Measurements from ENCODE around the gene LYPD3.
A peak's percentile ranks its signal among the peaks of the same experiment; 100 is the strongest.
"Not testable (repeated sequence)": the region's sequence is repeated elsewhere in the genome, so short reads cannot be mapped to it uniquely, and the experiment has no call there.

Gene LYPD3

GRCh38 chr19:43465468-43466120 lies at the start of gene LYPD3:
Gene LYPD3 (minus strand): TSS chr19:43465608. CDS start chr19:43465571, 37 bp downstream.
- DNase-seq = no peak

- DNase-seq = not testable (repeated sequence)
Observed at GRCh38 chr19:43512399-43512798, 47.0 kb upstream of the LYPD3 start.

- DNase-seq = no peak
Observed at GRCh38 chr19:43511324-43511723, 45.9 kb upstream of the LYPD3 start.

- DNase-seq = no peak
Observed at GRCh38 chr19:43510713-43511112, 45.3 kb upstream of the LYPD3 start.

- no peak for DNase-seq
Observed at GRCh38 chr19:43507880-43508279, 42.5 kb upstream of the LYPD3 start.

- no peak for DNase-seq
Observed at GRCh38 chr19:43506629-43507028, 41.2 kb upstream of the LYPD3 start.

GRCh38 chr19:43505941-43506340 lies 40.5 kb upstream of the LYPD3 start:
- DNase-seq = no peak

DNA sequence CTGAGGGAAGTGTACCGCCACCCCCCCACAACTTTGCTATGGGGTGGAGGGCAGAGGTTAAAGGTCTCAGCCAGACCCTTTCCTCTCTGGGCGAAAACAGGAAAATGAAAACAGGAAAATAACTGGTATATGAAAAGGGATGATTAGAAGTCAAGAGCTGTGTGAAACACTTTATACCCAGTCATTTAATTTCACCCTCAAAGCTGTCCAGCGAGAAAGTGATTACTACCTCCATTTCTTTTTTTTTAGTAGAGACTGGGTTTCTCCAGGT lies 39.7 kb upstream of the LYPD3 start:
- DNase-seq = no peak

- DNase-seq = peak; percentile 59
Observed at GRCh38 chr19:43504426-43505185, 39.2 kb upstream of the LYPD3 start, which contains the start of gene PHLDB3. Gene PHLDB3 (minus strand): TSS chr19:43504746. CDS start chr19:43504118, 628 bp downstream.

DNA sequence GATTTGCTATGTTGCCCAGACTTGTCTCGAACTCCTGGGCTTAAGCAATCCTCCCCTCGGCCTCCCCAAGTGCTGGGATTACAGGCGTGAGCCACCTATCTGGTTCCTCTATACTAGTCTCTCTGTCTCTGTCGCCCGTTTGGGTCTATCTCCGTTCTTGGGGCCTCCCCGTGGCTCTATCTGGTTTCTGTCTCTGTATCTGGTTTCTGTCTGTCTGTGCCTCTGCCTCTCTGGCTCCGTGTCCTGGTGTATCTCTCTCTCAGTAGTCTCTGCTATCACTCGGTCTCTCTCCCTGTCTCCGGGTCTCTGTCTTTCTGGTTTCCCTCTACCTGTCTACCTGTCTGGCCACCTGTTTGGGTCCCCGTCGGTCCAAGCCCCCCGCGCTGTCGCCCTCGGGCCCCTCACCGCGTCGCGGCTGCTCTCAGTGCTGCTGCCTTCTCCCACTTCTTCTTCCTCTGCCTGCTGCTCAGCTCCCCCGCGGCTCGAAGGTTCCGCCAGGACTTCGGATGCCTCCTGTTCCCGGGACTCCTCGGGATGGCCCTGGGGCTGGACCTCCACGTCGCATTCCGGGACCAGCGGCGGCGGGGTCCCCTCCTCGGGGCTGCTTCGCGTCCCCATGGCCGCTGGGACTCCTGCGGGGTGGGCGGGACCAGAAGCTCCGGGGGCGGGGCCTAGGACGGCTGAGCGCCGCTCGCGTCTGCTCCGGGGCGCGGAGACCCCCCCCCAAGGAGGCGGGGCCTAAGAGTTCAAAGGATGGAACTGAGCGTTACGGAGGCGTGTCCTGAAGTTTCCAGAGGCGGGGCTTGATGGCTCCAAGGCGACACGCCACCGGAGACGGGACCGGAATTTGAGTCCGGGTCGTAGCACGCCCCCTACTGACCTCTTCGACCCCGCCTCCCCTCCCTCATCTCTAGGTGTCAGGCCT lies 38.4 kb upstream of the LYPD3 start:
- DNase-seq = peak; percentile 100

- no peak for DNase-seq
Observed at GRCh38 chr19:43502419-43502976, 37.1 kb upstream of the LYPD3 start.

GRCh38 chr19:43501661-43502418 lies 36.4 kb upstream of the LYPD3 start:
- no peak for DNase-seq

- DNase-seq = no peak
Observed at GRCh38 chr19:43499042-43499441, 33.6 kb upstream of the LYPD3 start.

DNA sequence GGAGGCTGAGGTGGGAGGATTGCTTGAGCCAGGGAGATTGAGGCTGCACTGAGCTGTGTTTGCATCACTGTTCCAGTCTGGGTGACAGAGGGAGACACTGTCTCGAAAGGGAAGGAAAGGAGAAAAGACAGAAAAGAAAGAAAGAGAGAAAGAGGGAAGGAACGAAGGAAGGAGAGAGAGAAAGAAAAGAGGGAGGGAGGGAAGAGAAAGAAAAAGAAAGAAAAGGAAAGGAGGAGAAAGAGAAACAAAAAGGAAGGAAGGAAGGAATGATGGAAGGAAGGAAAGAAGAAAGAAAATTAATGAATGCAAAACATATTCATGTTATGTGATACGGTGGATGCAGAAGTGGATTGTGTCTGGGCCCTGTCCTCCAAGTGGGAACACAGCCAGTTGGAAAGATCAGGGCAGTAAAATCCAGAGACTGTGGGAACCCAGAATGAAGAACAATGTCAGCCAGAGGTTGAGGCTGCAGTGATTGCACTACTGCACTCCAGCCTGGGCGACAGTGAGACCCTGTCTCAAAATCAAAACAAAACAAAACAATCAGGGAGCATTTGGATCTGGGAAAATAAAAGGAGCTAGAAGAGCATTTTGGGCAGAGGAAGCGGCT lies 32.9 kb upstream of the LYPD3 start:
- no peak for DNase-seq

- no peak for DNase-seq
Observed at GRCh38 chr19:43496960-43497359, 31.6 kb upstream of the LYPD3 start.

- no peak for DNase-seq
Observed at GRCh38 chr19:43495082-43495481, 29.7 kb upstream of the LYPD3 start.

DNA sequence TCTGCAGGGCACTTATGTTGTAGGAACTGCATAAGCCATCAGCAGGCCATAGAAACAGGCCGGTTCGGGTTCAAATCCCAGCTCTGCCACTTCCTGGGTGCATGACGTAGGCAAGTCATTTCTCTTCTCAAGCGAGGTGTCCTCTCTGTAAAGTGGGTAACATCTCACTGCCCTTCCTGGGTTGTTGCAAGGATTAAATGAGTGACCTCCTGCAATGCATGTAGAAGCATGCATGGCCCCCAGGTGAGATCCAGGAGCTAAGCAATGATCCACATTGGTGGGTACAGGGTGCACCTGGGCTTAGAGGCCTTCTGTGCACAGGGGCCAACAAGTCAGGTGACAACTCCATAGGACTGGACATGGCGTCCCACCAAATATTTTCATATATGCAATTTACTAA lies 25.4 kb upstream of the LYPD3 start:
- no peak for DNase-seq

DNA sequence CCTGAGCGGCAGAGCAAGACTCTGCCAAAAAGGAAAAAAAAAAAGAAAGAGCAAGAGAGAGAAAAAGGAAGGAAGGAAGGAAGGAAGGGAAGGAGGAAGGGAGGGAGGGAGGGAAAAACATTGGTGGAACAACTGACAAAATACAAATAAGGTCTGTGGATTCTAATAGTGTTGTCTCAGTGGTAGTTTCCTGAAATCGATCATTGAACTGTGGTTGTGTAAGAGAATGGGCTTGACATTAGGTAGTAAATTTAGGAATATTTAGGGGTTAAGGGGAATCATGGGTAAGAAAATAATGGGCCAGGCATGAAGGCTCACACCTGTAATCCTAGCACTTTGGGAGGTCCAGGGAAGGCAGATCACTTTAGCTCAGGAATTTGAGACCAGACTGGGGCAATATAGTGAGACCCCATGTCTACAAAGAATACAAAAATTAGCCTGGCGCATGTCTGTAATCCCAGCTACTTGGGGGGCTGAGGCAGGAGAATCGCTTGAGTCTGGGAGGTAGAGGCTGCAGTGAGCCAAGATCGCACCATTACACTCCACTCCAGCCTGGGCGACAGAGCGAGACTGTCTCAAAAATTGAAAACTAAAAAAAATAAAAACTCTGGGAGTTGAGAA lies 24.7 kb upstream of the LYPD3 start:
- DNase-seq = no peak

- DNase-seq = no peak
Observed at GRCh38 chr19:43489310-43489709, 23.9 kb upstream of the LYPD3 start.

GRCh38 chr19:43488179-43488578 lies 22.8 kb upstream of the LYPD3 start:
- DNase-seq = no peak

GRCh38 chr19:43486412-43486811 lies 21.0 kb upstream of the LYPD3 start:
- DNase-seq = no peak

GRCh38 chr19:43485951-43486350 lies 20.5 kb upstream of the LYPD3 start:
- no peak for DNase-seq
